GM19372 (cell line): Measurements from ENCODE around the gene RPS4Y2.

Source experiments
- ATAC-seq: cut with Tn5 transposase; IDR thresholded peaks from one replicate; pipeline ENCODE4 v1.9.1; 2021; ENCODE audit warnings: mild to moderate bottlenecking, low read depth, moderate library complexity; ENCODE audit not compliant: unreplicated experiment

RPS4Y2 gene

GRCh38 chrY:20817067-20817466 lies 61.2 kb downstream of the RPS4Y2 start:
- no peak for ATAC-seq
